ENCODE data around the gene GRB10.

DNA sequence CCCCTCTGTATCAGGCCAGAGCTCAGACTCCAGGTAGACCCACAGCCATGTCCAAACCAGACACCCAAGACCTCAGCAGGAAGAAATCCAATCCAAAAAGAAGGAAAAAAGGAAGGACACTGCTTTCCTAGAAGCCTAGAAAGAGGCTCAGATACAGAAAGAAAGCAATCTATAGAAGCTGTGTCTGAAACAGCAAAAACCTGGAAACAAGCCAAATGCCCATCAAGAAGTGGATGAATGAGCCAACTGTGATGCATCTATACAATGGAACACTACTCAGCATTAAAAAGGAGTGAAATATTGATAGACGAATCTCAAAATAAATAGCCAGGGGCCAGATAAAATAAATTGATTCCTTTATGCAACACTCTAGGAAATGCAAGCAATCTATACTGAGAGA lies 31.6 kb downstream of the GRB10 start:
- TF ChIP-seq, protein P1, sequence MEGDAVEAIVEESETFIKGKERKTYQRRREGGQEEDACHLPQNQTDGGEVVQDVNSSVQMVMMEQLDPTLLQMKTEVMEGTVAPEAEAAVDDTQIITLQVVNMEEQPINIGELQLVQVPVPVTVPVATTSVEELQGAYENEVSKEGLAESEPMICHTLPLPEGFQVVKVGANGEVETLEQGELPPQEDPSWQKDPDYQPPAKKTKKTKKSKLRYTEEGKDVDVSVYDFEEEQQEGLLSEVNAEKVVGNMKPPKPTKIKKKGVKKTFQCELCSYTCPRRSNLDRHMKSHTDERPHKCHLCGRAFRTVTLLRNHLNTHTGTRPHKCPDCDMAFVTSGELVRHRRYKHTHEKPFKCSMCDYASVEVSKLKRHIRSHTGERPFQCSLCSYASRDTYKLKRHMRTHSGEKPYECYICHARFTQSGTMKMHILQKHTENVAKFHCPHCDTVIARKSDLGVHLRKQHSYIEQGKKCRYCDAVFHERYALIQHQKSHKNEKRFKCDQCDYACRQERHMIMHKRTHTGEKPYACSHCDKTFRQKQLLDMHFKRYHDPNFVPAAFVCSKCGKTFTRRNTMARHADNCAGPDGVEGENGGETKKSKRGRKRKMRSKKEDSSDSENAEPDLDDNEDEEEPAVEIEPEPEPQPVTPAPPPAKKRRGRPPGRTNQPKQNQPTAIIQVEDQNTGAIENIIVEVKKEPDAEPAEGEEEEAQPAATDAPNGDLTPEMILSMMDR (IDR thresholded peaks at IDR 0.05; ENCODE audit: extremely low read depth in 1 of 2, insufficient read depth in 1 of 2, low read depth in 1 of 2, low read length in 2 of 2), result no peak
- TF ChIP-seq POLR2A (IDR thresholded peaks at IDR 0.05; ENCODE audit: low read depth, low read length) (no peak), EZH2 (IDR thresholded peaks at IDR 0.05; ENCODE audit: borderline replicate concordance, low read depth, low read length, severe bottlenecking) (no peak), POLR2AphosphoS5 (IDR thresholded peaks at IDR 0.05; ENCODE audit: insufficient read depth, low read depth, low read length) (no peak), JUN (IDR thresholded peaks at IDR 0.05; ENCODE audit: borderline replicate concordance, insufficient read depth, insufficient read length, low read depth) (no peak), MYC (IDR thresholded peaks at IDR 0.05; ENCODE audit: low read depth, low read length) (no peak), FOS (IDR thresholded peaks at IDR 0.05; ENCODE audit: borderline replicate concordance, insufficient read depth, low read length) (no peak), GATA2 (IDR thresholded peaks at IDR 0.05; ENCODE audit: insufficient read depth, insufficient read length, low read depth, low read length) (no peak)
- TF ChIP-seq, protein P2, sequence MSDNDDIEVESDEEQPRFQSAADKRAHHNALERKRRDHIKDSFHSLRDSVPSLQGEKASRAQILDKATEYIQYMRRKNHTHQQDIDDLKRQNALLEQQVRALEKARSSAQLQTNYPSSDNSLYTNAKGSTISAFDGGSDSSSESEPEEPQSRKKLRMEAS (IDR thresholded peaks at IDR 0.05; ENCODE audit: insufficient read depth, insufficient read length), result no peak

All from endothelial cell of umbilical vein (primary cell).